OCI-LY1 (cell line): ENCODE data around the gene RASSF8.

Experiments used
- H2AFZ ChIP-seq: fragments of 200-600 bp; sonication (generic), shearing (Covaris generic); 2 replicates; pipeline ENCODE4 v1.6.0; 2014; ENCODE audit warnings: antibody characterized with exemption, mild to moderate bottlenecking, low read length
- H3F3A ChIP-seq: fragments of 200-600 bp; sonication (generic), shearing (Covaris generic); 2 replicates; pipeline ENCODE4 v1.6.0; 2014; ENCODE audit warnings: mild to moderate bottlenecking, antibody characterized with exemption, low read length, moderate library complexity; ENCODE audit not compliant: insufficient read depth
- H3K27ac ChIP-seq: fragments of 200-600 bp; sonication (generic); 2 replicates; pipeline ENCODE4 v1.5.1; 2014; ENCODE audit warnings: low read length, mixed run types, mild to moderate bottlenecking, low read depth; ENCODE audit not compliant: poor library complexity, severe bottlenecking
- H3K27me3 ChIP-seq: fragments of 200-600 bp; sonication (generic); 2 replicates; pipeline ENCODE4 v1.6.0; 2014; ENCODE audit warnings: antibody characterized with exemption, mild to moderate bottlenecking, low read length, moderate library complexity; ENCODE audit not compliant: insufficient read depth
- H3K36me3 ChIP-seq: fragments of 200-600 bp; sonication (generic); 2 replicates; pipeline ENCODE4 v1.6.1; 2014; ENCODE audit warnings: mild to moderate bottlenecking, antibody characterized with exemption, low read length, moderate library complexity, mixed read lengths; ENCODE audit not compliant: insufficient read depth
- H3K4me1 ChIP-seq: fragments of 200-600 bp; sonication (generic); 2 replicates; pipeline ENCODE4 v1.5.1; 2014; ENCODE audit warnings: mild to moderate bottlenecking, low read length, moderate library complexity; ENCODE audit not compliant: insufficient read depth, severe bottlenecking
- H3K4me2 ChIP-seq: fragments of 200-600 bp; sonication (generic), shearing (Covaris generic); 2 replicates; pipeline ENCODE4 v1.6.1; 2014; ENCODE audit warnings: low read length
- H3K4me3 ChIP-seq: fragments of 200-600 bp; sonication (generic); 2 replicates; pipeline ENCODE4 v1.5.1; 2014; ENCODE audit warnings: low read length, low read depth, mild to moderate bottlenecking, mixed read lengths; ENCODE audit not compliant: poor library complexity, severe bottlenecking
- H3K79me2 ChIP-seq: fragments of 200-600 bp; shearing (Covaris generic); 2 replicates; pipeline ENCODE4 v1.6.1; 2016; ENCODE audit warnings: mixed run types, low read length, mixed read lengths; ENCODE audit not compliant: insufficient read depth
- H3K9ac ChIP-seq: fragments of 200-600 bp; sonication (generic), shearing (Covaris generic); 2 replicates; pipeline ENCODE4 v1.6.1; 2014; ENCODE audit warnings: mild to moderate bottlenecking, low read length, mixed read lengths
- H3K9me2 ChIP-seq: fragments of 200-600 bp; sonication (generic), shearing (Covaris generic); 2 replicates; pipeline ENCODE4 v1.6.1; 2014; ENCODE audit warnings: low read depth, mild to moderate bottlenecking, low read length, mixed read lengths
- H3K9me3 ChIP-seq: fragments of 200-600 bp; shearing (Covaris generic); 2 replicates; pipeline ENCODE4 v1.6.1; 2014; ENCODE audit warnings: low read length, mixed read lengths
- H4K20me1 ChIP-seq: fragments of 200-600 bp; sonication (generic), shearing (Covaris generic); 2 replicates; pipeline ENCODE4 v1.6.0; 2016; ENCODE audit warnings: mild to moderate bottlenecking, low read length; ENCODE audit not compliant: insufficient read depth
- CTCF ChIP-seq: fragments of 200-600 bp; sonication (generic), shearing (Covaris generic); IDR thresholded peaks from 2 replicates; pipeline ENCODE4 v1.5.1; 2017; ENCODE audit warnings: mild to moderate bottlenecking, antibody characterized with exemption, low read length, moderate library complexity, mixed read lengths
- EZH2 ChIP-seq: fragments of 200-600 bp; sonication (generic), shearing (Covaris generic); IDR thresholded peaks from 2 replicates; pipeline ENCODE4 v1.8.0; 2017; ENCODE audit warnings: borderline replicate concordance, mixed run types, mild to moderate bottlenecking, antibody characterized with exemption, low read length, moderate library complexity, mixed read lengths

RASSF8 gene

DNA sequence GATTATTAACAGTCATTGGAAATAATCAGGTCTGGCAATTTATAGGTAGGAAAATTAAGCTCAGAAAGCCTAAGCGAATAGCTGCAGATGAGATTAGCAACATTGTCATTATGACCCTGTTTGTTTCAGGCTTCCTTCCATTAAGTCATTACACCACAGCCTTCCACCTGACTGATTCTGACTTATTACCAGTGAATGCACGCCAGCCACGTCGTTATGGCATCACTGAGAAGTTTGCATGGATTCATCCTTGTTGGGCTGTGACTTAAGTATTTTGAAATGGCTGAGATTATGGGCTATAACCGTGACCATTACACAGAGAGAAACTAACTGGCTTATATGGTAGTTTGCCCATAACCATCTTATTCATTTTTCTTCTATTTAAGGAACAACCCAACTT, 18.6 kb downstream of the RASSF8 start:
- Histone ChIP-seq H3F3A (no peaks in the 10 kb centered on the region), H3K4me3 (no peak overlapping the region), H3K27ac (no peak overlapping the region), H3K9me2 (no peaks in the 10 kb centered on the region), H3K9me3 (no peaks in the 10 kb centered on the region), H3K4me1 (no peaks in the 10 kb centered on the region), H3K4me2 (no peak overlapping the region), H3K27me3 (no peaks in the 10 kb centered on the region), H3K9ac (no peak overlapping the region), H4K20me1 (no peaks in the 10 kb centered on the region), H3K36me3 (no peaks in the 10 kb centered on the region), H3K79me2 (no peaks in the 10 kb centered on the region), H2AFZ (no peak overlapping the region)
- TF ChIP-seq EZH2 (no peak), CTCF (no peak)

GRCh38 chr12:25979059-25979458, 20.6 kb downstream of the RASSF8 start:
- Histone ChIP-seq H3K9ac (no peak overlapping the region), H3K79me2 (no peaks in the 10 kb centered on the region), H3K27ac (no peak overlapping the region), H3K27me3 (no peaks in the 10 kb centered on the region), H2AFZ (no peak overlapping the region), H3K9me3 (no peaks in the 10 kb centered on the region), H3K4me3 (no peak overlapping the region), H3K4me1 (no peaks in the 10 kb centered on the region), H3K9me2 (no peaks in the 10 kb centered on the region), H4K20me1 (no peaks in the 10 kb centered on the region), H3F3A (no peaks in the 10 kb centered on the region), H3K36me3 (no peaks in the 10 kb centered on the region), H3K4me2 (no peak overlapping the region)
- TF ChIP-seq CTCF (no peak), EZH2 (no peak)

DNA sequence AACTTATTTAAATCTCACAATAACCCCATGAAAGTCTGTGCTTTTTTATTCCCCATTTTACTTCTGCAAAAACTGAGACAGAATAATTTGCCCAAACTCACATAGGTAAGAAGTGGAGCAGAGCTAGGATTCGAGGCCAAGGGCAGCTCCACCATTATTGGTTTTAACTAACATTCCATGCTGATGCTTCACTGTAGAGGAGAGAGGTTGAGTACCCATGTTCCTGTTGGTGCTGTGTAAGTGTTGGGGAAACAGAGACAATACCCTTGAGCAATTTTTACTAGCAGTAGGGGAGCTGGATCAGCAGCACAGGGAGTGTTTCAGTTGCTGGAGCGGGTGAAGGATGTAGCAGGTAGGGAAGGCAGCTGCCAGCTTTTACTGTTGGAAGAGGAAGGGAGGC, 21.1 kb downstream of the RASSF8 start:
- H3K27me3 ChIP-seq: no peaks in the 10 kb centered on the region
- no peak overlapping the region for H3K4me3 ChIP-seq
- H3K4me1 ChIP-seq: no peaks in the 10 kb centered on the region
- H3K9me2 ChIP-seq: no peaks in the 10 kb centered on the region
- no peaks in the 10 kb centered on the region for H3K36me3 ChIP-seq
- no peak overlapping the region for H3K27ac ChIP-seq
- no peaks in the 10 kb centered on the region for H3F3A ChIP-seq
- H4K20me1 ChIP-seq: no peaks in the 10 kb centered on the region
- H3K79me2 ChIP-seq: no peaks in the 10 kb centered on the region
- no peak overlapping the region for H2AFZ ChIP-seq
- H3K9me3 ChIP-seq: no peaks in the 10 kb centered on the region
- no peak overlapping the region for H3K9ac ChIP-seq
- no peak for TF ChIP-seq CTCF
- no peak for TF ChIP-seq EZH2
- H3K4me2 ChIP-seq: no peak overlapping the region
